ENCODE results near the gene PAXIP1. TPM values are rescaled to one million over a fixed set of nuclear protein-coding genes. Genes with fewer than 3 reads are reported as not detected.

Gene PAXIP1
- total and polyA plus RNA-seq, 12 donors = 2.5 to 8.8 (median 6.2) TPM

DNA sequence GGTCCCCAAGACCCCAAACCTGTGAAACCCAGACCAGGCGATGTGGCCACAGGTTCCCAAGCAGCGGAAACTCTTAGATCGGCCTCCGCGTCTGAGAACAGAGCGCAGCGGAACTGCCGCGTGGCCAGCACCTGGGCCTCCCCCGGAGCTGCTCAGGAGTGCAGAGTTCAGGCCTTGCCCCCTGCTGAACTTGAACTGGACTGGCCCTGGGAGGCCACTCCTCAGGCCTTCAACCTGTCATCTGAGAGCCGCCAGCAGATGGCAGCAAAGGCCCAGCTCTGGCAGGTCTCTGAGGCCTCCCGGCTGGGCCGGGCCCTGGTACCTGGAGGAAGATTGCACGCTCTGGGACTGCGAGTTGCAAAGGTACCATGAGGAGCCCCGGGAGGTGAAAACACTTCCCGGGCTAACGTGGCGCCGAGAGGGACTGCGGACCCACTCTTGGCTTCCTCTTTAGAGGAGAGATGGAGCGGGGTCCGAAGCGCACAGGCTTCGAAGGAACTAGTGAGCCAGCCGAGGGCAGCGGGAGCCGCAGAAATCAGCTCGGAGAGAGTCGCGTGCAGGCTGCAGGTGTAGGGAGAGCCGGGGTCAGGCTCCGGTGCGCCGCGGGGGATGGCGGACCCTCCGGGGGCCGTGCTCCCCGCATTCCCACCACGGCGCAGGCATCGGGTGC lies 89.2 kb downstream of the PAXIP1 start:
- H3K4me1 ChIP-seq = peaks cover 0 to 12% (median 10%) of the 10 kb centered on the region in 9 donors
- 7 to 9% methylated on average over 42 to 43 of the region's 43 CpGs for WGBS, 2 donors
- peak; percentile 89 to 96 (median 92) for ATAC-seq
- H3K36me3 ChIP-seq = no peaks in the 10 kb centered on the region
- DNase-seq = peak; percentile 82 to 90
- peaks cover 0 to 58% (median 37%) of the 10 kb centered on the region in 7 donors for H3K27me3 ChIP-seq
- peak overlapping the region; percentile 18 to 55 (median 47) for H3K4me3 ChIP-seq
- no peak overlapping the region for H3K27ac ChIP-seq
- TF ChIP-seq, protein P1, sequence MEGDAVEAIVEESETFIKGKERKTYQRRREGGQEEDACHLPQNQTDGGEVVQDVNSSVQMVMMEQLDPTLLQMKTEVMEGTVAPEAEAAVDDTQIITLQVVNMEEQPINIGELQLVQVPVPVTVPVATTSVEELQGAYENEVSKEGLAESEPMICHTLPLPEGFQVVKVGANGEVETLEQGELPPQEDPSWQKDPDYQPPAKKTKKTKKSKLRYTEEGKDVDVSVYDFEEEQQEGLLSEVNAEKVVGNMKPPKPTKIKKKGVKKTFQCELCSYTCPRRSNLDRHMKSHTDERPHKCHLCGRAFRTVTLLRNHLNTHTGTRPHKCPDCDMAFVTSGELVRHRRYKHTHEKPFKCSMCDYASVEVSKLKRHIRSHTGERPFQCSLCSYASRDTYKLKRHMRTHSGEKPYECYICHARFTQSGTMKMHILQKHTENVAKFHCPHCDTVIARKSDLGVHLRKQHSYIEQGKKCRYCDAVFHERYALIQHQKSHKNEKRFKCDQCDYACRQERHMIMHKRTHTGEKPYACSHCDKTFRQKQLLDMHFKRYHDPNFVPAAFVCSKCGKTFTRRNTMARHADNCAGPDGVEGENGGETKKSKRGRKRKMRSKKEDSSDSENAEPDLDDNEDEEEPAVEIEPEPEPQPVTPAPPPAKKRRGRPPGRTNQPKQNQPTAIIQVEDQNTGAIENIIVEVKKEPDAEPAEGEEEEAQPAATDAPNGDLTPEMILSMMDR (IDR thresholded peaks at IDR 0.05) = peak; percentile 78 to 97 (median 92)
- intact Hi-C loops (cut with DNase I) = loop anchor here in 2 of 10 donors (5.0 to 10.0 kb wide), 2 partner anchors 271 to 434 kb away; no protein-coding TSS in a partner anchor
- H3K9me3 ChIP-seq = peaks cover 0 to 10% (median 0%) of the 10 kb centered on the region in 11 donors

DNA sequence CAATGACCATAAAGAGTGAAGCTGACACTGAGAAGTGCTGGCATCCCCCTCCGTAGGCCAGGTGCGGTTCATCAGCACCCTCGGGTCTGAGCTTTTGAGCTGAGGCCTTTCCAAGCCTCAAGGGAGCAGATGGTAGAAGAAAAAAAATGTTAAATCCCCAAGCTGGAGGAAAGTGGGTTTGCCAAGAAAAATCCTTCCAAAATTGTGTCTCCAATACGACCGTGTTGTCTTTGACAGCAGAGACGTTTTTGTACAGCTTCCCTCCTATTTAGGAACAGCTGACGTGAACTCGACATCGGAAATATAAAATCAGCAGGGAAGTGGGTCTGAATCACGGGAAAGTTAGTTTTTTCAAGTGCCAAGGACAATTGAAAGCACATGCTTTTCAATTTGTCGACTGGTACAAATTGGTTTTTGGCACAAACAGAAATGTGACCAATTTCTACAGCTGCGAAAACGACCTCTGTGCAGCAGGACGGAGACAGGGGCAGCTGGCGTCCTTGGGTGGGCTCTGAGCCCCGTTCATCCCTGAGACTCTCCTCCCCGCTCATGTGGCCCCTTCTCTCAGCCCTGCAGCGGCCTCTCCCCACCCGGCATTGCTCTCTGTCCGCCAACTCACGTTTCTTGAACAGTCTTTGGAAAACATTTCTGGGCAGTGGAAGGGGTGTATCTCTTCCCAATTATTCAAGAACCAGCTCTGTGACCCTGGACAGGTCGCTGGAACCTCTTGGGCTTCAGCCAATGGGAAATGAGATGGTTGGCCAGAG lies 89.9 kb downstream of the PAXIP1 start:
- peaks cover 0 to 66% (median 35%) of the 10 kb centered on the region in 7 donors for H3K27me3 ChIP-seq
- ATAC-seq = no peak
- H3K36me3 ChIP-seq = no peaks in the 10 kb centered on the region
- DNase-seq = no peak
- peaks cover 0 to 10% (median 0%) of the 10 kb centered on the region in 11 donors for H3K9me3 ChIP-seq
- intact Hi-C loops (cut with DNase I) = loop anchor here in 2 of 10 donors (5.0 to 10.0 kb wide), 2 partner anchors 272 to 434 kb away; no protein-coding TSS in a partner anchor
- H3K4me1 ChIP-seq = peaks cover 0 to 12% (median 10%) of the 10 kb centered on the region in 9 donors
- 72 to 73% methylated on average over 22 of the region's 22 CpGs for WGBS, 2 donors
- TF ChIP-seq, protein P1 (IDR thresholded peaks at IDR 0.05) = no peak
- no peak overlapping the region for H3K4me3 ChIP-seq
- no peak overlapping the region for H3K27ac ChIP-seq

DNA sequence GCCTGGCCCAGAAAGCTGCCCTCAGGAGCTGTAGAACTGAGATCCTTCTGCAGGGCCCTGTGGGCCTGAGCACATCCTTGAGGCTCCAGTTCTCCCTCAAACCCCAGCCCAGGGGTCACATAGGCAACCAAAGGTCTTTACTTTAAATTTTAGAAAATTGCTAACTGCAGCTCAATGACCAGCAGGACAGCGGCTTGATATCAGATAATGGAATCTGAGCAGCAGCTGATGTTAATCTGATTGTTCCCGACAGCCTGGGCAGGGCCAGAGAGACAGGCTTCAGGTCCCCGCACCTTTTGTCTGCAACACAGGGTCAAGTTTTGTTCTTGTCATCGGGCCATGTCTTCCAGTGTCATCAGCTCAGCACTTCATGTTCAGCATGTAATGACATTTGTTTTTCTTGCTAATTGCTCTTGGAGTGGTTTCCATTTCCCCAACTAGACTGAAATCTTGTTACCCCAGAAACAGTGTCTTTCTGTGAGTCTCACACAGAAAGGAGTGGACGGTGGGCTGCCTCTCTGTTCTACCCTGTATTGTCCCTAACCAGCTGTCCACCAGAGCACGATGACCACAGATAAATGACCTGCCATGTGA lies 91.0 kb downstream of the PAXIP1 start:
- ATAC-seq = no peak
- Histone ChIP-seq H3K4me1 (peaks cover 0 to 12% (median 10%) of the 10 kb centered on the region in 9 donors), H3K27me3 (peaks cover 0 to 62% (median 35%) of the 10 kb centered on the region in 7 donors), H3K27ac (no peak overlapping the region), H3K4me3 (no peak overlapping the region), H3K36me3 (no peaks in the 10 kb centered on the region), H3K9me3 (peaks cover 0 to 10% (median 0%) of the 10 kb centered on the region in 11 donors)
- TF ChIP-seq, protein P1 (IDR thresholded peaks at IDR 0.05) = no peak
- 75 to 76% methylated on average over 6 of the region's 6 CpGs for WGBS, 2 donors
- intact Hi-C loops (cut with DNase I) = loop anchor here in 2 of 10 donors (5.0 to 10.0 kb wide), 2 partner anchors 273 to 435 kb away; no protein-coding TSS in a partner anchor
- DNase-seq = no peak

DNA sequence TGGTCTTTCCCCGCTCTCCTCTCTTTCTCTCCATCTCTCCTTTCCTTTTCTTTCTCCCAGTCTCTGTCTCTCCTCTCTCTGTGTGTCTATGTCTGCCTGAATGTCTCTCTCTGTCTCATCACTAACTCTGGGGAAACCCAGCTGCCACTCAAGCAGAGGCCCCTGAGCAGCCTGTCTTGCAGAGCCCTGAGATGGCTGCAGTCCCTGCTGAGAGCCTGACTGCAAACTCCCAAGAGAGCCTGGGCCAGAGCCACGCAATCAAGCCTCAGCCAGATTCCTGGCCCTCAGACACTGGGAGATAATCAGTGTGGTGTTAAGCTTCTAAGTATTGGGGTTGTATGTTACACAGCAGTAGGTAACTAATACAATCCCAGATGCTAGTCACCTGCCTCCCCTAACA lies 91.5 kb downstream of the PAXIP1 start:
- peaks cover 0 to 56% (median 39%) of the 10 kb centered on the region in 7 donors for H3K27me3 ChIP-seq
- H3K36me3 ChIP-seq = no peaks in the 10 kb centered on the region
- TF ChIP-seq, protein P1 (IDR thresholded peaks at IDR 0.05) = no peak
- H3K4me1 ChIP-seq = peaks cover 0 to 12% (median 10%) of the 10 kb centered on the region in 9 donors
- intact Hi-C loops (cut with DNase I) = loop anchor here in 2 of 10 donors (5.0 to 10.0 kb wide), 2 partner anchors 273 to 436 kb away; no protein-coding TSS in a partner anchor
- no peak overlapping the region for H3K4me3 ChIP-seq
- 79 to 81% methylated on average over 2 of the region's 2 CpGs for WGBS, 2 donors
- H3K27ac ChIP-seq = no peak overlapping the region
- ATAC-seq (no peak), DNase-seq (no peak)
- peaks cover 0 to 10% (median 0%) of the 10 kb centered on the region in 11 donors for H3K9me3 ChIP-seq
